ENCODE results near the gene HP1BP3. TPM values are rescaled to one million over a fixed set of nuclear protein-coding genes. Genes with fewer than 3 reads are reported as not detected.

HP1BP3 gene
- total RNA-seq, 1 donor from 2014 or later: 228 TPM

DNA sequence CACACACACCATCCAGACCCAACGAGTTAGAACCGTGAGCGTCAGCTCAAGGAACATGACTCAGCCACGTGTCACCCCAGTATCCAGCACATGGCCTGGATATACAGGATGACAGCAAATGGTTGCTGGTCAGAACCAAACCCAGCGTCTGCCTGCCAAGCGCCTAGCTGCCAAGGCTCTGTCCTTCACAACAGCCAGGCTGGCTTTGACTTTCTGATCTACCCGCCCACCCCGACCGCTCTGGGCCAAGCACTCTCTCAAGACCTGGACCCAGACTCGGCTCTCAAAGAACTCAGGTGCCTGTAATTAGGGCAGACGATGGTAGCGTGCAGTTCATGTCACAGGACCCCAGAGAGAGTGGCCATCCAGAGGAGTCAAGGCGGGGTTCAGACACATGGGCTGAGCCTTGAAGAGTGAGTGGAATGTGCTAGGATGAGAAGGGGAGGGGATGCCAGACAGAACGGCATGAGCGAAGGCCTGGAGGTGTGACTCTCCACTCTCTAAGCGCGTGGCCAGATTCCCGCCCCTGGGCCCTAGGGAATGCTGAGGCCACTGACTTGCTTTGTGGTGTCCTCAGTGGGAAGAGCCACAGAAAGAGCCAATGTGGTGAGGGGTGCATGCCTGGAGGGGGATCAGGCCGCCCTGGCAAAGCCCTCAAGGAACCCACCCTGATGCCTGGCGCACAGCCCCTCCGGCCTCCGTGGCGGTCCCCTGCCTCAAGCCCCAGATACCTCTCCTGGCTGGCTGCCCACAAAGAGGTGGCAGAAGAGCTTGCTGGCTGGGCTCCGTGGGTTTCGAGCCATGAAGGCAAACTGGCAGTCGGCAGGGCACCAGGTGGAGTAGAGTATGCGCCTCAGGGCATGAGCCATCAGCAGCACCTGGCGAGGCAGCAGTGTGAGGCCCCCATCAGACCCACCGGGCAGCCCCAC lies 61.7 kb downstream of the HP1BP3 start:
- Mint-ChIP-seq H3K4me1 (ENCODE audit: unreplicated experiment) (peaks cover 3% of the 10 kb centered on the region), H3K27ac (ENCODE audit: unreplicated experiment) (no peak overlapping the region), H3K9me3 (ENCODE audit: unreplicated experiment) (no peaks in the 10 kb centered on the region), H3K36me3 (ENCODE audit: unreplicated experiment) (no peaks in the 10 kb centered on the region), H3K4me3 (ENCODE audit: unreplicated experiment) (no peak overlapping the region), H3K27me3 (ENCODE audit: unreplicated experiment) (peaks cover 6% of the 10 kb centered on the region)
- no peak for DNase-seq (ENCODE audit: extremely low spot score, unreplicated experiment)
- TF ChIP-seq, protein P1, sequence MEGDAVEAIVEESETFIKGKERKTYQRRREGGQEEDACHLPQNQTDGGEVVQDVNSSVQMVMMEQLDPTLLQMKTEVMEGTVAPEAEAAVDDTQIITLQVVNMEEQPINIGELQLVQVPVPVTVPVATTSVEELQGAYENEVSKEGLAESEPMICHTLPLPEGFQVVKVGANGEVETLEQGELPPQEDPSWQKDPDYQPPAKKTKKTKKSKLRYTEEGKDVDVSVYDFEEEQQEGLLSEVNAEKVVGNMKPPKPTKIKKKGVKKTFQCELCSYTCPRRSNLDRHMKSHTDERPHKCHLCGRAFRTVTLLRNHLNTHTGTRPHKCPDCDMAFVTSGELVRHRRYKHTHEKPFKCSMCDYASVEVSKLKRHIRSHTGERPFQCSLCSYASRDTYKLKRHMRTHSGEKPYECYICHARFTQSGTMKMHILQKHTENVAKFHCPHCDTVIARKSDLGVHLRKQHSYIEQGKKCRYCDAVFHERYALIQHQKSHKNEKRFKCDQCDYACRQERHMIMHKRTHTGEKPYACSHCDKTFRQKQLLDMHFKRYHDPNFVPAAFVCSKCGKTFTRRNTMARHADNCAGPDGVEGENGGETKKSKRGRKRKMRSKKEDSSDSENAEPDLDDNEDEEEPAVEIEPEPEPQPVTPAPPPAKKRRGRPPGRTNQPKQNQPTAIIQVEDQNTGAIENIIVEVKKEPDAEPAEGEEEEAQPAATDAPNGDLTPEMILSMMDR (IDR thresholded peaks at IDR 0.05): no peak

DNA sequence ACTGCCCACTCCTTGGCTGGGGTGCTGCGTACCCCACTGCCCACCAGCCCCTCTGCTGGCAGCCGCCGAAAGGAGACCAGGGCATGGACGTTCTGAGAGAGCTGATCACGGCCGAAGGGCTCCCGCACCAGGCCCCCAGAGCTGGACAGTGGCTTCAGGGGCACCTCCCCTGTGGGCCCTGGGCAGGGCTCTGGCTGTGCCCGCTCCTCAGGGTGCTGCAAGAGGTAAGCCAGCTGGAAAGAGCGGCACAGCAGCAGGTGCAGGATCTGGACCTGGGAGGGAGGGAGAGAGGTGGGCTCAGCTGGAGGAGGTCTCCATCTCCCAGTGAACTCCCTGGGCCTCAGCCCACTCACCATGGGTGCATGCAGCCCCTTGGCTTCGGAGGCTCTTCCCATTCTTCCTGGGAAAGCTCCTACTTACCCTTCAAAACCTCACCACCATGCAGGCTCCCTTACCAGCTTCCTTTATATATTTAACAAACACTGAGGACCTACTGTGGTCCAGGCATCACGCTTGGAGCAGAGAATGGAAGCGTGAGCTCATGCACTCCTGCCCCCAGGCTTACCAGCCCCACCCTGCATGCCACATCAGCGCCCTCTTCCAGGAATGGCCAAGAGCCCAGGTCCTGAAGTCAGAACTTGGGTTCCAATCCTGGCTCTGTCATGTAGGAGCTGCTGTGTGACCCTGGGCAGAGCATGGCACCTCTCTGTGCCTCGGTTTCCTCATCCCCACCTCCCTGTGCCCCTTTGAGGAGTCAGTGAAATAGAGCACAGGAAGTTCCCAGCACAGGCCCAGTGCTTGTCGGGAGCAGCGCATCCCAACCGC lies 62.5 kb downstream of the HP1BP3 start:
- TF ChIP-seq, protein P1 (IDR thresholded peaks at IDR 0.05): no peak
- peaks cover under 1% of the 10 kb centered on the region for H3K27me3 Mint-ChIP-seq (ENCODE audit: unreplicated experiment)
- no peak for DNase-seq (ENCODE audit: extremely low spot score, unreplicated experiment)
- H3K4me3 Mint-ChIP-seq (ENCODE audit: unreplicated experiment): no peak overlapping the region
- H3K36me3 Mint-ChIP-seq (ENCODE audit: unreplicated experiment): no peaks in the 10 kb centered on the region
- H3K27ac Mint-ChIP-seq (ENCODE audit: unreplicated experiment): no peak overlapping the region
- H3K4me1 Mint-ChIP-seq (ENCODE audit: unreplicated experiment): no peaks in the 10 kb centered on the region
- no peaks in the 10 kb centered on the region for H3K9me3 Mint-ChIP-seq (ENCODE audit: unreplicated experiment)

DNA sequence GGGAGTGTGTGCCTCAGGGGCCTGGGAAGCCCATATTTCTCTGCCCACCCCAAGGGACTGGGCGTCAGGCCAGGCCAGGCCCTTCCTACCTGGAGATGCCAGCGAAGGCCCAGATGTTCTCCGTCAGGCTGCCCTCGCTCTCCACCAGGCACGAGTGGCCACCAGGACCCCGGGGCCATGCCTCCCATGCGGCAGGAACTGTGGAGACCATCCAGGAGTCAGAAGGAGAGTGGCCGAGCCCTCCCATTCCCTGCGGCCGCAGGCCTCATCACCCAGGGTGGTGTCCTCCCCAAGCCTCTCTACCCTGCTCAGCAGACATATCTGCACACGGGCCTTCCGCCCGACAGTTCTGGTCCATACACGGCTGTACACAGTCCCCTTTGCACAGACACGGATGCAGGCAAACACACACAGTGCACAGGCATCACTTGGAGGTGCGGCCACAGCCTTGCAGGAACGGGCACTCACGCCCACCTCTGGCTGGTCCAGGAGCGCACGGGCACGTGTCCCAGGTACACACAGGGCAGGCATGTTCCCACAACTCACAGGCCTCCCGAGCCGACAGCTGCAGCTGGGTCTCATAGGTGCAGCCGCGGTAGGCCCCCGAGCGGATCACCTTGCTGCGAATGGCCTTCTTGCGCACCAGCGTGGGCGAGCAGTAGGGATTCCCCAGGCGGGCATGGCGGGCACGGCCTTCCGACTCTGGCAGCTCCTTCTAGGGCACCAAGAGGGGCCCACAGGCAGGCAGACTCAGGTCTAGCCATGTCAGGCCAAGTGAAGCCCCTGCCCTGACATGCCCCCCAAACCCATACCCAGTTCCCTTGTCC lies 63.4 kb downstream of the HP1BP3 start:
- no peaks in the 10 kb centered on the region for H3K9me3 Mint-ChIP-seq (ENCODE audit: unreplicated experiment)
- H3K27me3 Mint-ChIP-seq (ENCODE audit: unreplicated experiment): peaks cover 3% of the 10 kb centered on the region
- no peak overlapping the region for H3K4me3 Mint-ChIP-seq (ENCODE audit: unreplicated experiment)
- no peaks in the 10 kb centered on the region for H3K4me1 Mint-ChIP-seq (ENCODE audit: unreplicated experiment)
- no peaks in the 10 kb centered on the region for H3K36me3 Mint-ChIP-seq (ENCODE audit: unreplicated experiment)
- no peak for DNase-seq (ENCODE audit: extremely low spot score, unreplicated experiment)
- TF ChIP-seq, protein P1 (IDR thresholded peaks at IDR 0.05): no peak
- H3K27ac Mint-ChIP-seq (ENCODE audit: unreplicated experiment): no peak overlapping the region

DNA sequence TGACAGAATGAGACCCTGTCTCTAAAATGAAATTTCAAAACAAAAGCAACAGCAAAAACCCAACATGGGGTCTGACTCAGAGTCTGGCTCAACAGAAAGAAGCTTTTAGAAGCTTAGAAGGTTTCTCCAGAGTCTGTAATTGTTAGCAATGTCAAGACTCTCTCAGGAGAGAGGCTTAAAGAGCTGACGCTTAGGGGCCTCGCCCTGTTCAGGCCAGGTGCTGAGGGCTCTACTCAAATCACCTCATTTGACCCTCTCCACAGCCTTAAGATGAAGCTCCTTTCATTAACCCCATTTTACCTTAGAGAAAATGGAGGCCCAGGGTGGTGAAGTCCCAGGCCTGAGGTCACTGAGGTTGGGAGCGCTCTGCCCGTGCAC lies 64.0 kb downstream of the HP1BP3 start:
- no peak for DNase-seq (ENCODE audit: extremely low spot score, unreplicated experiment)
- Mint-ChIP-seq H3K4me1 (ENCODE audit: unreplicated experiment) (no peaks in the 10 kb centered on the region), H3K27me3 (ENCODE audit: unreplicated experiment) (peaks cover 4% of the 10 kb centered on the region), H3K4me3 (ENCODE audit: unreplicated experiment) (no peak overlapping the region), H3K36me3 (ENCODE audit: unreplicated experiment) (no peaks in the 10 kb centered on the region), H3K9me3 (ENCODE audit: unreplicated experiment) (no peaks in the 10 kb centered on the region), H3K27ac (ENCODE audit: unreplicated experiment) (no peak overlapping the region)
- TF ChIP-seq, protein P1 (IDR thresholded peaks at IDR 0.05): no peak
